Right atrium auricular region (tissue), 2 donors: ENCODE results near the gene PDHX. TPM values are rescaled to one million over a fixed set of nuclear protein-coding genes. Genes with fewer than 3 reads are reported as not detected.

Experiments
- DNase-seq: peaks from one replicate; pipeline ENCODE4 v3.0.0-alpha.2; 2019; ENCODE audit warnings: low spot score
- H3K27ac ChIP-seq, 2 donors: fragments of 200-600 bp; sonication (generic); 1 replicate in 1 of 2; 2 replicates in 1 of 2; pipeline ENCODE4 v1.5.1; 2016 to 2019
- H3K27me3 ChIP-seq, 2 donors: fragments of 200-600 bp; sonication (generic); one replicate each; pipeline versions ENCODE4 v1.5.1 to v1.6.0; 2017 to 2019
- H3K36me3 ChIP-seq: fragments of 200-600 bp; sonication (generic); one replicate; pipeline ENCODE4 v1.5.1; 2016
- H3K4me1 ChIP-seq, 2 donors: fragments of 200-600 bp; sonication (generic); one replicate each; pipeline versions ENCODE4 v1.5.1 to v1.6.0; 2017 to 2019
- H3K4me3 ChIP-seq, 2 donors: fragments of 200-600 bp; sonication (generic); 1 replicate in 1 of 2; 2 replicates in 1 of 2; pipeline ENCODE4 v1.5.1; 2017 to 2019; ENCODE audit warnings: mild to moderate bottlenecking in 1 of 2, moderate library complexity in 1 of 2
- H3K9me3 ChIP-seq, 2 donors: fragments of 200-600 bp; sonication (generic); one replicate each; pipeline ENCODE4 v1.5.1; 2019
- microRNA-seq, 2 donors: library from miRNA; unstranded; fragments of <30 nt; microRNA quantifications; one replicate each; pipeline ENCODE4, GENCODE V29; 2016 to 2017; ENCODE audit warnings: borderline number of aligned reads in 2 of 2, borderline replicate concordance in 1 of 2
- total RNA-seq, 2 donors: library from RNA; depleted of rRNA; stranded (reverse); fragments of >200 nt; gene quantifications; one replicate each; pipeline ENCODE4 v1.1.0, GENCODE V29; 2016
- TF ChIP-seq, protein P1 (sequence below), 2 donors: fragments of 200-600 bp; sonication (generic); IDR thresholded peaks; one replicate each; pipeline ENCODE4 v1.5.1; 2019; ENCODE audit warnings: antibody characterized with exemption in 2 of 2

Gene PDHX
- total RNA-seq, 2 donors from 2014 or later = 47.2 to 94.0 TPM

DNA sequence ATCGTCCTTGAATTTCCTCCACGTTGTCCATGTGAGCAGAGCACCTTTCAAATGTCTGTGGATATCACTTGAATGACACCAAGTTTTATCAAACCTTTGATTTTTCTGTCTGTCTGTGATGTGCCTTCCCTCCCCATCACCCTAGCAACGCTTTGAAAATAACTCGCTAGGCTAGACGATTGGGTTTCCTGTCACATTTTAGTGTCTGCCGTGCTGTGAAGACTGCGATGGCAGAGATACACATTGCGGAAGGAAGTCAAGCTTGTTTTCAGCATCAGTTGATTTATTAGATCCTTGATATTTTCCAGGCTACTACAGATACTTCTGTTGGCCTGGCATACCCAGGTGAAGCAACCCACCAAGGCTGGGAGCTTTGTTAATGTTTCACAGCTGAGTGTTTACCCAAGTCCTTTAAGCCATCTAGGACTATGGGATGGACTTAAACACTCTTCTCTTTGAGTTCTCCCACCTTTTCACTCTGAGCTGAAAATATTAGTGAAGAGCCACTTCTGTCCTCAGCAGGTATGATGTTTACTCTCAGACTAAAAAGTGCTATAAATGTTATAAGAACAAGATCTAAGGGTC lies 128.9 kb downstream of the PDHX start:
- H3K36me3 ChIP-seq = no peaks in the 10 kb centered on the region
- H3K4me1 ChIP-seq = peaks cover 0 to 5% of the 10 kb centered on the region in 2 donors
- H3K27me3 ChIP-seq = no peaks in the 10 kb centered on the region
- H3K9me3 ChIP-seq = no peaks in the 10 kb centered on the region
- TF ChIP-seq, protein P1, sequence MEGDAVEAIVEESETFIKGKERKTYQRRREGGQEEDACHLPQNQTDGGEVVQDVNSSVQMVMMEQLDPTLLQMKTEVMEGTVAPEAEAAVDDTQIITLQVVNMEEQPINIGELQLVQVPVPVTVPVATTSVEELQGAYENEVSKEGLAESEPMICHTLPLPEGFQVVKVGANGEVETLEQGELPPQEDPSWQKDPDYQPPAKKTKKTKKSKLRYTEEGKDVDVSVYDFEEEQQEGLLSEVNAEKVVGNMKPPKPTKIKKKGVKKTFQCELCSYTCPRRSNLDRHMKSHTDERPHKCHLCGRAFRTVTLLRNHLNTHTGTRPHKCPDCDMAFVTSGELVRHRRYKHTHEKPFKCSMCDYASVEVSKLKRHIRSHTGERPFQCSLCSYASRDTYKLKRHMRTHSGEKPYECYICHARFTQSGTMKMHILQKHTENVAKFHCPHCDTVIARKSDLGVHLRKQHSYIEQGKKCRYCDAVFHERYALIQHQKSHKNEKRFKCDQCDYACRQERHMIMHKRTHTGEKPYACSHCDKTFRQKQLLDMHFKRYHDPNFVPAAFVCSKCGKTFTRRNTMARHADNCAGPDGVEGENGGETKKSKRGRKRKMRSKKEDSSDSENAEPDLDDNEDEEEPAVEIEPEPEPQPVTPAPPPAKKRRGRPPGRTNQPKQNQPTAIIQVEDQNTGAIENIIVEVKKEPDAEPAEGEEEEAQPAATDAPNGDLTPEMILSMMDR (IDR thresholded peaks at IDR 0.05) = no peak
- no peak overlapping the region for H3K27ac ChIP-seq
- DNase-seq = no peak
- H3K4me3 ChIP-seq = no peak overlapping the region

Small RNA genes lying within 50 kb of the gene (microRNA-seq; reads per million reads assigned to microRNA genes)
- 5.0 to 7.8 reads per million in 2 donors for gene MIR1343

Other genes with a start within 250 kb of the PDHX start
- gene APIP, start 239 bp upstream of the PDHX start, total RNA-seq = 10 to 100 TPM; 19.1 to 20.7 TPM
- gene CD44, start 222.6 kb downstream of the PDHX start, total RNA-seq = 10 to 100 TPM; 26.8 to 37.3 TPM